NCI-H526 (cell line): ENCODE data around the gene FMC1.

ENCODE experiments used
- DNase-seq, 2 experiments: peaks; one replicate each; lab custom pipeline; 2025; lab: John Stamatoyannopoulos, UW

The FMC1 gene

GRCh38 chr7:139374246-139374645 lies 33.1 kb downstream of the FMC1 start:
- no peak for DNase-seq

- no peak for DNase-seq
These were observed 41.3 kb downstream of the FMC1 start for GRCh38 chr7:139382439-139382838.

- DNase-seq, result no peak
These were observed 43.5 kb downstream of the FMC1 start for GRCh38 chr7:139384611-139385010.

- DNase-seq, result no peak
These were observed 46.5 kb downstream of the FMC1 start for GRCh38 chr7:139387594-139387993.

GRCh38 chr7:139389091-139389490 lies 48.0 kb downstream of the FMC1 start:
- no peak for DNase-seq

- no peak for DNase-seq
These were observed 48.6 kb downstream of the FMC1 start for GRCh38 chr7:139389774-139390173.

GRCh38 chr7:139393621-139394211 lies 52.6 kb downstream of the FMC1 start:
- DNase-seq, result no peak

GRCh38 chr7:139394540-139394939 lies 53.4 kb downstream of the FMC1 start:
- no peak for DNase-seq
